NCI-H2196 (cell line): ENCODE data around the gene SERTM1.

Experiments used
- DNase-seq: peaks from one replicate; lab custom pipeline; 2025; ENCODE audit not compliant: unreplicated experiment; lab: John Stamatoyannopoulos, UW

SERTM1 gene

DNA sequence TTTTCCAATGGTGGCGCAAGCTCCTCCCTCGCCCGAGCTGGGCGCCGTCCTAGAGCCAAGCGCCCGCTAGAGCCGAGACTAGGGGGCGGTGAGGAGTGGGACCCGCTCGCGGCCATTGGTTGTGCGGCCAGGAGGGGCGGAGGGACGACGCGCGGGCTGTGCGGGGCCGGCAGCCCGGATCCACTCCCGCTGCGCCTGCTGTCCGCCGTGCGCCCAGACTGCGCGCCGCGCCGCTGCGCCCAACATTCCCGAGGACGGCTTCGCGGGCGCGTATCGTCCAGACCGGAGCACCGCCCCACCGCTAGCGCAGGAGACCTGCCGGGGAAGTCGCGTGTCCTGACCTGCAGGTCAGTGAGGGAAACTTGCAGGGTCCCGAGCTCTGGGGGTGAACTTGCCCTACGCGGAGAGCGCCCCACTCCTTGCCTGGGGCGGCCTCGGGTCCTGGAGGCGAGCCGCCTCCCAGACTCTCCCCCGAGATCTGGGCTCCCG lies at the start of gene SERTM1:
SERTM1 (plus strand) TSS at position 183 of the 489 bp plus-strand sequence. CDS start 21,059 bp downstream, outside the sequence.
- peak; percentile 16 for DNase-seq

DNA sequence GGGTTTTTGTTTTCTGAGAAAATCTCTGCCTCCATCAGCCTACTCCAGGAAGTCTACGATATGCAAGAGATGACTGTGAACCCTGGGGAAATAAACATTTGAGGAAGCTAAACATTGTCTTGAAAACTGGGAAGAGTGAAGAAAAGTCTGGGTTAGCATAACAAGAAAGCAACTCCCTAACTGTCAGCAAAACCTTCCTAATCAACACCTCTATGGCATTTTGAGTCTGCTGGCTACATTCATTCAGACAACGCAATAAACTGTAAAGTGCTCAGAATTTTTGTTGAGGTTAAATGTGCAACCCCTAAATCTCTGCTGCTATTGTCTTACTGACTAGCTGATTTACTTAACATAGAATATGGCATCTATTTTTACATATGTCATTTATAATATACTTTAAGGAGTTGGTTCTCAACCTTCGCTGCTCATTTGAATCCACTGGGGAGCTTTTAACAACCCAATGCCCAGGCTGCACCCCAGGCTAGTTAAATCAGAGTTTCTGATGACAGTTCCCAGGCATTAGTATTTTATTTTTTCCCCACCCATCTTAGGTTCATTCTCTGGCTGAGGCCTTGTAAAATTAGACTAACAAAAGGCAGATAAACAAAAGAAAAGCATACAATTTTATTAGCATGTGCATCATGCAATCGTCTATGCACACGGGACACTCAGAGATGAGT lies 45.3 kb upstream of the SERTM1 start:
- DNase-seq = no peak

DNA sequence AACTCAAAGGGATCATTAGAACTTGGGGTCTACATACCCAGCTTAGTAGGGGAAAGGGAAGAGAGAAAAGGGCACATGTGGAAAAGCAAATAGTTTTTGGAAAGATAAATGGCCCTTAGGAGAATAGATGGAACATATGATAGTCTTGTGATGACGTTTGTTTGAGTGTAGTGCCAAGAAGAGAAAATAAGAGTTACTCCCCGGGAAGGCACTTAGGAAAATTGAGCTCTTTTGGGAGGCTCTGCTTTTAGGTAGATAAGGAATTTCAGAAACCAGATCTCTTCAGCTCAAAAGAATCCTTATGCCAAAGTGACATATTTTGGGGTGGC lies 44.8 kb upstream of the SERTM1 start:
- no peak for DNase-seq

DNA sequence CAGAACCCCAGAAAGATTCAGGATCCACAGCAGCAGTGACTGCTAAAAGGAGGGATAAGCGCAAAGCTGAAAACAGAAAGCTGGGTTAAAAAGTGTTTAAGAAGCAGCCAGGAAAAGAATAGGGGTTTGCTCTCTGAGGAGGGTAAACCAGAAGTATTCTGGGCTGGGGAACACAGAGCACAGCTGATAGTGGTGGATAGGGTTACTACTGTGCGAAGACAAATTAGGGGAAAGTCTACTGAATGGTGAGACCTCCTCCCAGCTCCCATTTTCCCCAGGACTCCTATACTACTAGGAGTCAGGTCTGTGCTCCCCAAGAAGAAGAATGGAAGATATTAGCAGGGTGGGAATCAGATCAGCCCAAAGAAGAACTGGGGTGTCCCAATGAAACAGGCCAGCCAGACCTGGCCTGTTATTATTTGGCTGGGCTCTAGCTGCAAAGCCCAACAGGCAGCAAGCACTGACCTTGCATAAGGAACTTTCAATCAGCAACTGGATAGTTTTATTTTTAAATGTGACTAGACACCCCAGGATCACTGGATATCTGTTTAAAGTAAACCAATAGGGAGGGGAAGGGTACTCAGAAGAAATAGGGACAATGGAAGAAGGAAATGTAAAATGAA lies 43.5 kb upstream of the SERTM1 start:
- no peak for DNase-seq

DNA sequence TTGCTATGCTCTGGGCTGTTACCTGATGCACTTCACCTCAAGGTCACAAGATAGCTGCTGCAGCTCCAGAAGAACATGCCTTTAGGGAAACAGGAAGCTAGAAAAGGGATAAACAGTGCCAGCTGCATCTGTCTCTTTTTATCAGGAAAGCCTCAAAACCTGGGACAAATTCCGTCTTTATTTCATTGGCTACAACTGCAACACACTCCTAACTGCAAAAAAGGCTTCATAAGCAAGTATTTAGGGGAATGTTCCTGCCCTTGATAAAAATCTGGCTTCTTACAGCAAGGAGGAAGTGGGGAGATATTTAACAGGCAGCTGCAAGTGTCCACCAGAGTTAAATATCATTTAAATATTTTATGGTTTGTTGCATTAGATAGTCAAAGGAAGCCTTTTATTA lies 34.2 kb upstream of the SERTM1 start:
- no peak for DNase-seq

DNA sequence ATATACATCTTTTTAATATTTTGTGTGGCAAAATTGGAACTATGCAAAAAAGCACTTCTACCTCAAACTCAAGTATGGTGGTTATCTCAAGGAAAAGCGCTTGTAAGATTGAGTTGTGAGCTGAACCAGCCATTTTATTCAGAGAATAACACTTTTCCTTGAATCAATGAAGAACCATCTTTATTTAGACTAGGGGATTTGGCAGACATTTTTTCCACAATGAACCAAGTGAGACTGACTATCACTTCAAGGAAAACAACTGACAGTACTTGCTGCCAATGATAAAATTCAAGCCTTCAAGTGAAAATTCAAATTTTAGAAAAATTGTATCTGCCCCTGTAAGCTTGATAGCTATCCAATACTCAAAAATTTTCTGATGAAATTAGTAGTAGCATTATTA lies 23.2 kb upstream of the SERTM1 start:
- DNase-seq = no peak

DNA sequence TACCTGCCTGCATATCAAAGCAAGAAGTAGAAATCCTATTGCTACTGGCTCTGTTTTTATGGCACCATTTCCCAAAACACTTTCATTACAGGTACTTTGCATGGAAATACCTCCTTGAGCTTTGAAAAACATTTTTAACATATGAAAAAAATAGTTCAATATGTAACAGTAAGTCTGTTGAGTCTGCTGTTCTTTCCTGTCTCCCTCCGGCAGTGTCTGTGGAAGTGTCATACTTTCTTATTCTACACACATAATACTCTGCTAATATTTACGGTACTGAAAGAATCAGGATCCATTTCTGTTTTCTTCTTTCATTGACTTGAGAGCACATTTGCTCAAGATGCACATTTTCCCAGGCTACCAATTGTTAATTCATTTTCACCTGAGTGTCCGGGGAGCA lies 8.2 kb upstream of the SERTM1 start:
- no peak for DNase-seq

DNA sequence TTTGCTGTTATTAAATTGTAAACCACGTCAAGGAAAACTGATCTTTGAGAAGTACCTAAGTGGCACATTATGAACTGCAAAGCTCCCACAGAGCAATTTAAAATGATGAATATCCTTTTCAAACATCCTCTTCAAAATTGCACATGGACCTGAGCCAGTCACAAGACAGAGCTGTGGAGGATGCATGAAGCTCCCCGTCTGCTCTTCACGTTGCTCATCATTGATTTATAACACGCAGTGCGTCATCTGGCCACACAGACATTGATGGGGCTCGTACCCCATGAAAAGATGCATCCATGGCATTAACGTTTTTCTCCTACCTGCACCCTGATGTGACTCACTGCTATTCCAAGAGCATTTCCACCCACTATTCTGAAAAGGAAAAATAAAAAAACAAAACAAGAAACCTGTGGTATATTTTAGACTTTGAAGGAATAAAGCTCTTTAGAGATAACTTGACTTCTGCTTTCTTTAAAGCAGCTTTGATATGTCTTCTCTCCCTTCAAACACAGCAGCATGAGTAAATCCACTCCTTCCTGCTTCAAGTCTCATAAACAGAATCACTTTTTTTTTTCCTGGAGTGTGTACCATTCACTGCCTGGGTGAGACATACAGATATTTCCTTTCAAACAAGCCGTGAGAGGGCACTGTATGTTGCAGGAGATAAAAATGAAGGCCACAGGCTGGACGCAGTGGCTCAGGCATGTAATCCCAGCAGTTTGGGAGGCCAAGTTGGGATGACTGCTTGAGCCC lies 7.2 kb upstream of the SERTM1 start:
- DNase-seq = no peak

DNA sequence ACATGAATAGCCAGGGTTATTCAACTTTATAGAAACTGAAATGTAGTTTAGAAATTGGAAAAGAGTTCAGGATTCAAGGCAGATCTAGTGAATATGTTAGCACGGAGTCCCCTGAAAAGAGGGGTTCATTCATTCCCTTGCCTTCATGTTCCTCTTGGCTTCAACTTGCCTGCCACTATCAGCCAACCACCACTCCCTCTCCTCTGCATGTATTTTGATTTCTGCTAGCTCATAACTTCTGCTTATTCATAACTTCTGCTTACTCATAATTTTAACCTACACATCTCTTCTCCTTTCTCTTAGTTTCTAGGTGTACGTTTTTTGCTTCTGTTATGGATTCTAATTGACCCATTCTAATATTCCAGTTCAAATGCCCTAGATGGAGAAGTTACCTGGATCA lies 5.5 kb upstream of the SERTM1 start:
- no peak for DNase-seq

DNA sequence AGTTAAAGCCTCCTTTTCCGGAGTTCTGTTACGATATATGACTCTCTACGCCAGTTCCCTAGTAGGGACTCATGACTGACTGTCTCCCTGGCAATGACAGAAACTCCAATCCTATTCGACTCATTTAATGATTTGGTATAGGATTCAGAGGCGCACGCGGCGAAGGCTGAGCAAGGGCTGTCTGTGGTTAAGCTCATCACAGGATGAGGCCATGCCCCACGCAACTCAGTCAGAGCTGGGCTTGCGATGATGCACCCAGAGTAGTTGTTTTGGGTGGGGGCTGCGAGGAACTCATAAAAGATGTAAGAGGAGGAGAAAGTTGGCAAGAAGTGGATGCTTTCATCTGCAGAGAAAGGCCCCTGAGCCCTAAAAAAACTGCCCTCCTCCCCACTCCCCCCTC lies 468 bp upstream of the SERTM1 start:
- DNase-seq = no peak

DNA sequence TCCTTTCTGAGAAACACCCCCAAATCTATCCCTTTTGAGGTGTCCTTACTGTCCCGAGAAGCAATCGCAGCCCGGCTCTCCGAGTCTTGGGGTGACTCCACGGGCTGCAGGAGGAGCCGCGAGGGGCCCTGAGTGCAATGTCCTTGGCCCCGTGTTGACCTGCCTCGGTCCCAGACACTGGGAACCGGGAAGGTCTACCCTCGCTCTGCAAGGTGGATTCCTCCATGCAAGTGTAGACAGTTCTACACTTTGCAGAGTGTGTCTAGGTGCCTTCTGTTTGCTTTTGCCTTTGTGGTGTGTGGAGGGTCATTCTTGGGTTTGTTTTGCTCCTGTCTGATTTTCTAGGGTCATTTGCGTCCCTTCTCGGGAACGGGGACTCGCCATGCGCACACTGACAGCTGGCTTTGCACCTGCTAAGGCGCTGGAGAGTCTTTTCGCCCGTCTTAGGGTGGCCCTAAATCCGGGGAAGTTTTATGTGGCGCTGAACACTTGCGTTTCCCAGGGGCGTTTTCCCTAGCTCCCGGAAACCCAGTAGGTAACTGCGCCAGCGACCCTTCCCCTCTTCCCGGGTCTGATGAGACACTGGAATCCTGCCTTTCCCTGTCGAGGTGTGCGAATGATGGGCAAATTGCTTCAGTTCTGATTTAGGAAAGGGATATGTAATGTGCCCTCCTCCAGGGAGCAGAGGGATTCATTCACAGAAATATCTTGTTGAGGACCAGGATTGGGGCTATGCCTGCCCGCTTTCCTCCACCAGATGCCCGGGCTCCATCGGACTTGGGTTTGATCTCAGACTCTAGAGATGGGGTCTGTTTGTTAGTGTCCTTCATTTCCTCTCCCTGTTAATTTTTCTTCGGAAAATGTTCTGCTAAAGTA lies 755 bp downstream of the SERTM1 start:
- no peak for DNase-seq

DNA sequence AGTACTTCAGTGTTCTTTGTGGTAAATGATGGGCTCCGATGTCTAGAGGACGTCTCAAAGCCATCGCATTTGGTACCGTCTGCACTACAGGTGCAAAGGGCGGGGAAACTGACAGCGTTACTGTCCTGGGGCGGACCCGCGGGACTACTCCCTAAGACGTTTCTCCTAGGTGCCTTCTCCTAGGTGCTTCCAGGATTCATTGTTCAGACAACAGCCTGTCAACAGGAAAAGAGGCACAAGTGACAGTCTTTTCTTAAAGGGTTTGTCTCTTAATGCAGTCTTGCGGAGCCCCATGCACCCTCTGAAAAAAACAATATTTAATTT lies 1.4 kb downstream of the SERTM1 start:
- no peak for DNase-seq

DNA sequence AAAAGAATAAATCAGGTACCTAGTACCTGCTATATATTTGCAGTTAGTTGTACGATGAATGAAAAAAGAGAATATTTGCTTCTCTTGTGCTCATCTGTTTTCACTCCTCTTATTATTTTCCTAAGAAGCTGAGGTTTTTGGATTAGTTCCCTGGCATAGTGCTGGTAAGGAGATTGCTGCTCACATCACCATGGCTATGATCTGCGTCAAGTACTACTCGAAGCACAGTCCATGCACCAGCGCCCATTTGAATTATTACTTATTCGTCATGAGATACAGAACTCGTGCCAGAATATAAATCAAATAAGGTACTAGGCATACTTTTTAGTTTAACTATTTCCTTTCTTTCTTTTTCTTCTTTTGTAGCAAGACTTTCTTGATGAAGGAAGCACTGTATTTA lies 7.1 kb downstream of the SERTM1 start:
- DNase-seq = no peak

DNA sequence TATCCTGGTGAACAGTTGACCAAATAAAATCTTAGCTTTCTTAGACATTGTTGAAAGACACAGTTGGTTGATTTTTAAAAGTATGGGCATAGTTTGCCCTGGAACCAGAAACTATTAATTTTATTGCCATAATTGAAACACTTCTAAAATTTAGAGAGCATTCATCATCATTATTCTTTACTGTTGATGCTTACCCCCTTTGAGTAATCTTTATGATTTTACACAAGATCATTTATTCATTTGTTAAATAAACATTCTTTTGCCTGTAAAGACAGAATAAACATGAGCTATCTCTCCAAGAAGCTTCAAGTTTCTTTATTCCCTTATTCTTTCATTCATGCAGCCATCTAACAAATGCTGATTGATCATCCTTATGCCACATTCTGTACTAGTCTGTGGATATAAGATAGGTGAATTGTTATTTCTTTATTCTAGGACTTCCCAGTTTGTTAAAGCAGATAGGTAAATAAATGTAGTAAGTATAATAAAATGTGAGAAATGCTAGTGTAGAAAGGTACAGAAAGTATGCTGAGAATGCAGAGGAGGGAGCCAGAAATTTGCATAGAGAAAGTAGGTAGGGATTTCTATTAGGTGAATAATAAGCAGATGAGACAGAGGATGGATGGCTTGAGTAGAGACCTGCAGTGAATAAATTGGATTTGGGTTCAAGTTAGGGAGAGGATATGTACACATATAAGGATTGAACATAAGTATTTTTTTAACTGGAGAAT lies 8.2 kb downstream of the SERTM1 start:
- DNase-seq = no peak

DNA sequence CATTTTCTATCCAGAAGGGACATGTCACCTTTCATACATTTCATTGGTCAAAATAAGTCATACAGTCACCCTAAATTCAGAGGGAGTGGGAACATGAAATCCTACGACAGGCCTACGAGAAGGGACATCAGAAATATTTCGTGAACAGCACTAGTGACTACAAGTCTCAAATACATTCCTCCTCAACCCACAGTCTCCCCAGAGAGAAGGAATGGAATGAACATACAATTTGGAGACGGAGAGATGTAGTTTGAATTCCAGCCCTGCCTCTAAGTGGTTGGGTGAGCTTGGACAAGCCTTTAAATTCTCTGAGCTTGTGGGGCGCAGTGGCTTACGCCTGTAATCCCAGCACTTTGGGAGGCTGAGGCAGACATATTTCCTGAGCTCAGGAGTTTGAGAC lies 9.9 kb downstream of the SERTM1 start:
- no peak for DNase-seq

DNA sequence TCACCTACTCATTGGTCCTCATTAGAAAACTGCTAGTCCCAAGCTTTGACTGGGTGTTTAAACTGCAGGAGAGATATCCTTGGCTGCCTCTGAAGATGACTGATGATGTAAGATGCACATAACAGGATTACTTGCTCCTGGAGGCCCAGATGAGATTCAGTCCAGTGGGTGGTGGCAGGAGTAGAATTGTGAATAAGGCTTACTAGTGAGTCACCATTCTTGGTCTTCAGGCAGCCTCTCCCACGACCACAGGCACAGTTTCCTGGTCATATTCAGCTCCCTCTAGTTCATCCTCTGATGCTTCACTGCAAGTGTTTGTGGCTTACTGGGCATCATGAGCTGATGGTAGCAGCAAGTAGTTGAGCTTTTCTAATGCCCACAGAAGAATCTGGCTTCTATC lies 12.1 kb downstream of the SERTM1 start:
- DNase-seq = no peak

DNA sequence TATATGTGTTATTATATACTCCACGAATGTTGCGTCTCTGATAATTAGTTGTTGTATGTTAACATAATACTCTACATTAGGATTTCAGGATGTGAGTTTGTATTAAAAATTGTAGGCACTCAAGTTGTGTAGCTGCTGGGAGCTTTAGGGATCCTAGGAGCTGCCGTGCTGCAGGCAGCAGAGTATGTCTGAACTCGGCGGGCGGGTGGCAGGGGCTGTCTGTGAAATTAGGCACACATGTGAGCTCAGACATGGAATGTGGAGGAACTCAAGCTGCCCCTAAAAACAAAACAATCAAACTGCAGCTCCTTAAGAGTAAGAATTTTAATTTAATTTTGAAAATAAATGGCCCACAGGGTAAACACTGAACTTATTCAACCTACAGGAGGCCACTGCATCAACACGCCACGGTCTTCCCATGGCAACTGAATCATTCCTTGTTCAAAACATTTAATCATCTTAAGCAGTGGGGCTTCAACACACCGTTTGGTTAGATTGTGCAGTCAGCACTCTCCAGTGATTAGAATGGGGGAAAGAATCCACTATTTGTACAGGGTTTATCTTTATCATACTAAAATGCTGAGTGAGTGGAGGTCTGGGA lies 22.7 kb downstream of the SERTM1 start:
- no peak for DNase-seq

DNA sequence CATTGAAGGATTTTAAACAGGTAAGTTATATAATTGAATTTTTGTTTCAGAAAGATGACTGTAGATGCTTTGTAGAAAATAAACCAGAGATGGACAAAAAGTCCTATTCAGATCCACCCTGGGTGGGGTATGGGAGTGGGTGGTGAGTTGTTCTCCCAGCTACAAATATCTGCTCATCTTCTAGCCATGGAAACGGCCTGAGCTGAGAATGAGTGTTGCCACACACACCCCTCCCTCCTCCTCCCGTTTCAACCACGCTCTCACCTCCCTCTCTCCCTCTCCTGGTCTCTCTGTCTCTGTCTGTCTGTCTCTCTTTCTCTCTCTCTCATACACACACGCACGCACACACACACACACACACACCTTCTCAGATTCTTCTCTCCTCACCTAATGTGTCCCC lies 26.4 kb downstream of the SERTM1 start:
- no peak for DNase-seq

DNA sequence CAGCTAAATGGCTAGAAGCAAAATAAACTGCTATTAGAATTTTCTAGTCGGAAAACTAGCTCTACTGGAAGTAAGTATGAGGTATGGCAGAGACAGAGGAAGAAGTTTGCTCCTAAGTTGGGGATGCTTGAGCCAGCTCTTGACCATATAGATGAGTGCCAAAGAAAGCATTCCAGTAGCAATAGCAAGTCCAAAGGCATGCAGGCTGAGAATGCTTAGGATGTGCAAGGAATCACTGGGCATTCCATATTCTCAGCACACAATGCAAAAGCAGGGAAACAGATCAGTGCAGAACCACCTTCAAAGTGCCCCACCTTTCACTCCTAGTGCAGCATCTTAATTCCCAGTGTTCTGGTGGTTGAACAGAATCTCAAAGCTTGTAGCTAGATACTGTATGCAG lies 32.9 kb downstream of the SERTM1 start:
- no peak for DNase-seq

DNA sequence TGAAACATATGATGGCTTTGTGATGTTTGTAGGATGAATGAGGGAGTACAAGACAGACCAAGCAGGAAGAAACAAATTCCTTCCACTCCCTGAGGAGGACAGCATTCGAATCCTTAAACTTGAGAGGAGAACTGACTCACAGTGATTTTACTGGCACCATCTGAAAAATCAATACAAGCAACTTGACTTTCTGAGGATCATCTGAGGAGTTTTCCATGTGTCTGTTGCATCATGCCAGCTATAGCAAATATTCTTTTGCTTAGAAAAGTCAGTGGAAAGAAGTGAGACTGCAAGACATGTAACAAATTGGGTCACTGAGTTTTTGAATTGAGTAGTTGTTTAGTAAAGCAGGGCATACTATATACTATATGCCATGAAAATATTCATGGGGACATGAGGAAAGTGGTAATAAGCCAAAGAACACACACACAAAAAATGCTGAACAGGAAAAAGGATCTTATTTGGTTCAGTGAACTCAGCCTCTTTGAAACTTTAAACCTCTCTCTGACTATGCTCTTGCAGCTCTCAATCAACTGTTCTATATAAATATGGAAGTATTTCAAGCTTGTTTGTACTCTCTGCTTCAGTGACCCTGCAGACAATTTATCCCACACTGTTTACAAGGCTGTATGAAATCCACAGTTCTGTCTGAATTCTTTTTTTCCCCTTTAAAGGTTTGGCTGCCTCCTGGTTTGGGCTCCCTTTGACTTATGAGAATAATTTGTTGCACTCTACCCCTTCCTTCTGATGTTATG lies 35.5 kb downstream of the SERTM1 start:
- DNase-seq = no peak
